ENCODE data around the gene TMEM51.

Gene TMEM51, protein sequence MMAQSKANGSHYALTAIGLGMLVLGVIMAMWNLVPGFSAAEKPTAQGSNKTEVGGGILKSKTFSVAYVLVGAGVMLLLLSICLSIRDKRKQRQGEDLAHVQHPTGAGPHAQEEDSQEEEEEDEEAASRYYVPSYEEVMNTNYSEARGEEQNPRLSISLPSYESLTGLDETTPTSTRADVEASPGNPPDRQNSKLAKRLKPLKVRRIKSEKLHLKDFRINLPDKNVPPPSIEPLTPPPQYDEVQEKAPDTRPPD

DNA sequence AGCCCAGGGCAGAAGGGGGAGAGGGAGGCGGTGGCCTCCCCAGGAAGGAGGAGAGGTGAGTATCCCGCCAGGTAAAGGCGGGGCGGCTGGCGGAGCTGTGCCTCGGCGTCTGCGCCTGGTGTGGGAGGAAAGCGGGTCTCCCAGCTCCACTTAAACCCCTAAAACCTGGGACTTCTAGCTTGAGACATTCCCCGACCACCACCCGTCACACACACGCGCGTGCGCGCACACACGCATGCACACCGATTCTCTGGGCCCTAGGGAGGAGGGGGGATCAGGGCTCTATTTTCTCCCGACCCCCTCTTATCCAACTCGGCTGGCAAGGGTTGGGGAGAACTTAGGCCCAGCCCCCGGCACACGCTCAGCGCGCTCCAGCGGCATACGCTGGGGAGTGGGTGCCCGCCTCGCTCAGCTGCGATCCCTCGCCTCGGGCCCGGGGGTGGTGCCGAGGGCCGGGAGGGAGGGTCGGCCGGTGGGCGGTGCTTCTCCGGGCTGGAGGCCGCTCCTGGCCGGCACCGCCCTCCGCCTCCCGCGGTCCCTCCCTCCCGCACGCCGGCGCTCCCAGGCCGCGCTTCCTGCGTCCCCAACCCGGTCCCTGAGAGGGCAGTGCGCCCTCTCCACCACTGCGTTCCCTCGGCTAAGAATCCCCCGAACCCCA is at the start of gene TMEM51:
Gene TMEM51 (plus strand): TSS at position 564 of the 658 bp plus-strand sequence. CDS start 61,341 bp downstream, outside the sequence.
- DNase-seq: no peak

DNA sequence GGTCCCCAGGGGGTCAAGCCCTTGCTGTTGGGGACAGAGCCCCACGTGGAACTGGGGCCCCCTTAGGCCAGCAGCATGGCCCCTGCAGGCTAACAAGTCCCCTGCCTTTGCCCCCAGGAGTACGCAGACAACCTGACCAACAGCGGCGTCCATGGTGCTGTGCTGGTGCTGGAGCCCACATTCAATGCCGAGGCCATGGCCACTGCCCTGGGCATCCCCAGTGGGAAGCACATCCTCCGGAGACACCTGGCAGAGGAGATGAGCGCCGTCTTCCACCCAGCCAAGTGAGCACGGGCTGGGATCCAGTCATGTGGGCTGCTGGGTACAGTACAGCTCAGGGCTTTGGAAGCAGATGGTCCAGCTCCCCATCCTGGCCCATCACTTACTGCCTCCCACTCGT is 49.6 kb upstream of the TMEM51 start:
- no peak for DNase-seq

DNA sequence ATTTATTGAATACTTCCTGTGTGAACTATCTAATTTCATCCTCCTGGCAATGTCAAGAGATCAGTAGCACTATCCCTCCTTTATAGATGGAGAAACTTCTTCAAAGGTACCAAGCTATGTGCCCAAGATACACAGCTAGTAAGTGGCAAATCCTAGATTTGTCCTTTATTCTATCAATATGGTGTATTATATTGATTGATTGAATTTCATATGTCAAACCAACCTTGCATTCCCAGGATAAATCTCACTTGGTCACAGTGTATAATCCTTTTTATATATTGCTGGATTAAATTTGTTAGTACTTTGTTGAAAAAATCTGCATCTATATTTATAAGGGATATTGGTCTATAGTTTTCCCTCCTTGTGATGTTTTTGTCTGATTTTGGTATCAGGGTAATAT is 48.8 kb upstream of the TMEM51 start:
- DNase-seq: no peak

DNA sequence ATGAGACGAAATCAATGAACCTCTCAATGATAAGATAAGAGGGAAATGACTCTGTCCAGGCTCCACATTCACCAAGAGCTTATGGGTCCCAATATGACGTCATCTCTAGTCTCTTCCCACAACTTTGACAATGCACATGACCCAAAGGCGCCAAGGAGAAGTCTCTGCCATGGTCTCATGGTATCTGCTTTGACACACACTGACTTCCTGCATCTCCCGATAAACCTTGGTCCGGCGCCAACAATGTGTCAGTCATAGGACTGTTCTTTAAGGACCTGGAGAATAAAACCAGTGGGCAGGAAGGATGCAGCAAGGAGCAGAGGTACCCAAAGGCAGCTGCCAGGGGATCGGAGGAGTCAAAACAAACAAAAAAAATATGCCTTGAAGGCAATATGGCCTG is 46.9 kb upstream of the TMEM51 start:
- no peak for DNase-seq

DNA sequence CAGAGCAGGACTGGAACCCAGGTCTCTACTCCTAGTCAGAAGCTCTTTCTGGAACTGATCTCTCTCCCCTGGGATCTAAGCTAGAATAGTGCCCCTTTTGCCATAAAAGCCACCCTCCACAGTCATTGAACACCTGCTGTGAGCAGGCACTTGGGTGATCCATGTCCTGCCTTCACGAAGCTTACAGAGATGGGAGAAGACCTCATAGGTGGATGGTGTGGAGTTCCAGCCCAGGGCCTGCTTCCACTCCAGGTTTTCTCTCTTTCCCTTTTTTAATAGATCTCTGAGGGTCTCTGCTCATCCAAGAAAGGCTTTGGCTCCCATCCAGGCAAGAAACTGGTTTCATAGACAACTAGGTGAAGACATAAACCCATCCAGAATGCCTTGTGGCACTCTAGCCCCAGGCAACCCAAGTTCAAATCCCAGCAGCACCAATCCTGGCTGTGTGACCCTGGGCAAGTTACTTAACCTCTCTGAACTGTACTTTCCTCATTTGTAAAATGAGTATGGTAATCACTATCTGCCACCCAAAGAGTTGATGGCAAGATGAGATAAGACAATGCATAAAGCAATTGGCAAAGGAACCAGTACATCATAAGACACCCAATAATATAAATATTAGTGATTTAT is 46.4 kb upstream of the TMEM51 start:
- no peak for DNase-seq

DNA sequence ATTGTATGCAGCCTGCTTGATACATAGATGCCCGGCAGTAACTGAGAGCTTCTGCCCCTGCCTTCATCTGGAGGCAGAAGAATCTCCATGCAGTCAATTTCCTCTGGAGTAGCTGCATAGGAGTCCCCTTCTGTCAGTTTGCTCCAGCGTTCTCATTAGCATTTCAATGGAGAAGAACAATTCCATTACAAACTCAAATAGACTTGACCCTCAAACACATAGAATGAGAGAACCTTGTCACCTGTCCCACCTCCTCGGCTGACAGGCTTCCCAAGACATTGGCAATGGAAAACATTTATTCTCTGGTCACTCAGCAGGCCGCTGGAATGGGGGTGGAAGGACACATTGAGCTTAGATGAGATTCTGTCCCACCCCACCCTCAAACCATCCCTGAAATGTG is 45.6 kb upstream of the TMEM51 start:
- no peak for DNase-seq

DNA sequence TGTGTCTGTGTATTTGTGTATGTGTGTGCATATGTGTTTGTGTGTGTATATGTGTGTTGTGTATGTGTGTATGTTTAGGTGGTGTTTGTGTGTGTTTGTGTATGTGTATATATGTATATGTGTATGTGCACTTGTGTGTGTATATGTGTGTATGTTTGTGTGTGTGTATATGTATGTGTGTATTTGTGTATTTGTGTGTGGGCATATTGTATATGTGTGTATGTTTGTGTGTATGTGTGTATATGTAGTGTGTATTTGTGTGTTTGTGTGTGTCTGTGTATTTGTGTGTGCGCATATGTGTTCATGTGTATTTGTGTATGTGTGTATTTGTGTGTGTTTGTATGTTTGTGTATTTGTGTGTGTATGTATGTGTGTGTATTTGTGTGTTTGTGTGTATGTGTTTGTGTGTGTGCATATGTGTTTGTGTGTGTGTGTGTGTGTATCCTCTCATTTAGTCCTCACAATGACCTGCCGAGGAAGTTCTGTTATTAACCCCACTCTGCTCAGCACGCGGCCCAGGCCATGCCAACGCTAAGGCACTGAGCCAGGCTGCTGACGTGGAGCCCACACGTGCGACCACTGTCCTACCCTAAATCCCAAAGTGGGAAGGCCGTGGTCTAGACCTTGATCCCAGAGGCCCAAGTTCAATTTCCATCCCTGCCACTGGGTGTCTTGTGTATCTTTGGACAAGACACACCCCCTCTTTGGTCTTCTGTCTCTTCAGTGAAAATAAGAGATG is 43.2 kb upstream of the TMEM51 start:
- no peak for DNase-seq

DNA sequence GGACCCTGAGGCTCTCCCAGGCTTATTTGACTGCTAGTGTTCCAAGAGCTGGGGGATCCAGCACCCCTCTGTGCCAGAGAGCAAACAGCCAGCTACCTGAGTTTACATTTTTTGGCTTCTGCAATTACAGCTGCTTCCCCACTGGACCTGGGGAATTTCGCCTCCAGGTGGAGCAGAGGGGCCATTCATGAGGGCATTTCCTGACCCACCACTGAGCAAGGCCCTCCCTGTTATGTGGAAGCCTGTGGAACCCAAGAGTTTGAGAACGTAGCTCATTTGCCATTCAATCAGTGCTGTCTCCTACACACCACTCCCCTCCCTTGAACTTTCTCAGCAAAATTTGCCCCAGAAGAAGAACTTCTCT is 42.7 kb upstream of the TMEM51 start:
- no peak for DNase-seq

DNA sequence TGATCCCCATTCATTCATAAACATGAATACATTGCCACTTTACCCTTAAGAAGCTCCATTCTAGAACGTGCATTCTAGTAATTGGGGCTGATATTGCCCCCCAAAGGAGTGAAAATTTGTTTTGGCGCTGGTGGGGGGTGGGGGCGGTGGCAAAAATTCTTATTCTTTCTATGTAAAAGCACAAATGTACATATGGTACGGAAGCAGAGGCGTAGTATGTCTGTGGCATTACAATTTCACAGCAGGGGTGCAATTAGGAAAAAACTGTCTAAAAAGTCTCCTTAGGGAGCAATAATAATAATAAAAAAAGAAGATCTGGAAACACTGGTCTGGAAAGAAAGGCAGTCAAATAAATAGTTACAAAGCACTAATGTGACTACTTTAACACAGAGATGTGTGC is 40.4 kb upstream of the TMEM51 start:
- no peak for DNase-seq

DNA sequence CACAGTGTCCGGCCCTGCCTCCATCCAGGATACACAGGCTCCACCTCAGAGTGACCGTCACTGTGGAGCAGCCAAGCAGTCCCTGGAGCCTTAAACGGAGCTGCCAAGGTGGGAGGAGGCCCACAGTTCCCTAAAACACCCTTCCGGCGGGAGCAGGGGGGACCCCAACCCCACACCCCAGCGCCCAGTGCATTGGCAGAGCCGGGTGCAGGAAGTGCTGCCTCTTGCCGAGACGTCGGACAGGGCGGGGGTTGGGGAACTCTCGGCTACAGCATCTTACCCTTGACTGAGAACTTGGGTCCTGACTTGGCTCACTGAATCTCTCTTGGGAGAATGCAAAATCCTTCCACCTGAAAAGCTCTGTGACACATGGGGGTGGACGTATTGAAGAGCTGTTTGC is 38.7 kb upstream of the TMEM51 start:
- DNase-seq: no peak

DNA sequence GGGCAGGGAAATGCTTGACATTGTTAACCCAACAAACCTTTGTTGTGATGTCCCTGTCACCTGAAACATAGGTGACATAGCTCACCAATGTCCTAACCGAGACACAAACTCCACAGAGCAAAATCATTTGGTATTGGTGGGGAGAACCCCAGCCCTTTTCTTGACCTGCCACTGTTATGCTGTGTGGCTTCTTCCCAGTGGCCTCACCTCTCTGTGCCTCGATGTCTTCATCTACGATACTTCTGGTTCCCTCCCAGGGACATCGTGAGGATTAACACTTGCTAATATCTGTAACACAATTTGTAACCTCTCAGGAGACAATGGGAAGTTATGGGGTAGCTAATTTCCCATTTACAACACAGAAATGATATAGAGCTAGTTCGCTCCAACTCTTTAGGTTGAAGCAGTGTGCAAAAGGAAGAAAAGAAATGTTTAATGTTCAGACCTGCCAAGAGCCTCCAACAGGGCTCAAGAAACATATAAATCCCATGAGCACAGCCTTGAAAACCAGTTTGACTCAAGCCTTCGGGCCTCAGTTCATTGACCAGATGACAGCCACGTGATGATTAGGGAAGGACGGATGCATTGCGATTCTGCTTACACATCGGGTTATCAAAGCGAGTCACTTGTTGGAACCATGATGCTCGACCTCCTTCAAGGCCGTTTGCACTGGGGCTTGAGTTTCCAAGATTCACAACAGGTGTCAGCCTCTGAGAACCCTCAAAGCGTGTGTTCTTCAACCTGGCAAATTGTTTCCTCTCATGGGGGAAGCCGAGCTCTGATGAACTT is 37.8 kb upstream of the TMEM51 start:
- no peak for DNase-seq

DNA sequence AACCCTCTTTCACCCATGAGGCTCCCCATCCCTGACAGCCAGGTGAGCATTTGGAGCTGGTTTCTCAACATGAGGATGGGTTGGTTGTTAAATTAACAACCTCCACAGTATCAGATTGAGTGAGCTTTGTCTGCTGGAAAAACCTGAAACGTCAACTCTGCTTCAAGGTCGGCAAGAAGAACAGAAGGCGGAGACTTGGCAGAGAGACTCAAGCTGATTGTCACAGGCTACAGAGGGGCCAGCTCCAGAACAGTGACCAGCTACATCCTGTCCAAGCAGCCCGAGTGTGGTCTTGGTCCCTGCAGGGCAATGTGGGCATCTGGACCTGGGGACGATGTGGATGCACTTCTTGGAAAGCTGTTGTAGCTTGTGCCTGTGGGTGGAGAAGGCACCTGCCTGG is 36.6 kb upstream of the TMEM51 start:
- no peak for DNase-seq

DNA sequence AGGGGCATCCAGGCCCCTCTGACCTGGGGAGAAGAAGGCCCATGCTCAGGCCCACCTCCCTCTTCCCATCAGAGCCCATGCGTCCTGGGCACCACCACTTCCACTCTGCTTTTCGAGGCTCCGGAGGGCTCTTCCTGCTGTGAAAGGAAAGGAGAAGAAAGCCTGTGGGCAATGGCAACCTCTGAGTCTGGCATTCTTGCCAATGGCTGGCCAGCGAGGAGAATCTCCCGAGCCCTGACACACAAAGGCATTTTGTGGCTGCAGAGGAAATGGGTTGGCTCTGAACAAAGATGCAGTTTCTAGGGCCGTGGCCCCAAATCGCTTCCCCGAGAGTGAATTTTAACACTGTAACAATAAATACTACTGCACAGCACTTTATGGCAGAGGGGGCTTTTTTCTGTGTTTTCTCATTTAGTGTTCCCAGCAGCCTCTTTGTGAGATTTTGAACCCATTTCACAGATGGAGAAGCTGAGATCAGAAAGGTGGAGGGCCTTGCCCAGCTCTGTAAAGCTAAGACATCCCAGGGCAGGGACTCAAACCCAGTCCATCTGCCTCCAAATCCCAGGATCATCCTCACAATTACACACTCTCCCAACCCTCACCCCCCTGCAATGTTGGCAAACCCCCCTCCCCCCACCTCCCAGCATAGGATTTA is 35.7 kb upstream of the TMEM51 start:
- DNase-seq: no peak

DNA sequence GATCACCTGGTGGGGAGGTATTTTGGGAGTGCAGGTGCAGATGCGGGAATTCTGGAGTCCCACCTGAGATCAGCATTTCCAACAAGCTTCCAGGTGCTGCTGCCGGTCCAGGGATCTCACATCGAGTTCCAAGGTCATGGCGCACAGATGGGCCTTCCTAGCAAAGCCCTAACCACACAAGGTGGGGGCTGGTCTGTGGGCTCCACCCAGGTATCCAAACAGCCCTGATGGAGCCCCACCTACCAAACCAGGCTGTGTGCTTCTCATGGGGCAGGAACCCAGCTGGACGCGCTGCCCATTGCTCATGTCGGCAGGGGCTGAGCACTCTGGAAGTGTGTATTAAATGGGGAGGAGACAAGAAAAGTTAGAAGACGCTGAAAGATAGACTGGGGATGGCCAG is 35.0 kb upstream of the TMEM51 start:
- DNase-seq: no peak

DNA sequence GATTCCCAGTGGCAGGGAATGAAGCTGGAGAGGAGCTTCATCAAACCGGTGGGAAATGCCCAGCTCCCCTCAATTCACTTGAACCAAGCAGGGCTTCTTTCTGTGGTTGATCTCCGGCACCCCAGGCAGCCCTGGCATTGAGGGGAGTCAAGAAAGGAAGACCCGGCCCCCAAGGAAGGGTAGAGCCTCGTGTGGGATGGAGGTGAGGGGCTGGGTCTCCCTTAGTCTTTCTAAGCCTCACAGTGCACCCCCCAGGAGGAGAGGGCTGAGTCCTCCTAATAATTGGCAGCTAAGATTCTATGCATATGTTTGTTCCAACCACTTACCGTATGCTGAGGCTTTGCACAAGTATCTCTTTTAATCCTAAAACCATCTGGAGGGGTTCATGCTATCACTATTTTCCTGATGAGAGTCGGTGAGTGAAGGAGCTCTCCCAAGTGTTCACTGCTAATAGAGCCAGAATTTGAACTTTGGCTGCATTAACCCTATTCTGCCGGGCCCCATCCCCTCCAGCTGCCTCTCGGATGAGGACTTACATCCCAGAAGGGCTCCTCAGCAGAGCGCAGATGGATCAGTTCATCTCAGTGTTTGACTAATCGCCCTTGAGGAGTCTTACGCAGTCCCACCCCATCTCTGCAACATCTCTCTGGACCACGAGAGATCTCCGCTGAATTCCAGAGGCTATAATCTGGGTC is 33.1 kb upstream of the TMEM51 start:
- no peak for DNase-seq

DNA sequence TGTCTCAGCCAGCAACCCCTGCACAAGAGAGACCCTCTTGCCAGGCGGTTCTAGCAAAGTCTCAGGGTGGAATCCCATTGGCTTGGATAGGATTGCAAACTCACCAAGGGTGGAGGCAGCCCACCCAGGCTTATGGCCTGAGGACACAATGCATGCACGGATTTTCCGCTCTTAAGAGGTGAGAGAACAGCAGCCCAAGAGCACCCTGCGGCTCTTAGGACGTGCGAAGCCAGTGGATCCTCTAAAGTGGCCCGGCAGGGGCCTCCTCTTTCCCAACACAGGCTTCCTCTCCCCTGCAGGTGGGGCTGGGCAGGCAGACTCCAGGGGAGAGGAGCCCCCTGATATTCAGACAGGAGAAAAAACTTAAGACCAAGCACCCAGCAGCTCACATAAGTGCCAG is 31.2 kb upstream of the TMEM51 start:
- DNase-seq: no peak

DNA sequence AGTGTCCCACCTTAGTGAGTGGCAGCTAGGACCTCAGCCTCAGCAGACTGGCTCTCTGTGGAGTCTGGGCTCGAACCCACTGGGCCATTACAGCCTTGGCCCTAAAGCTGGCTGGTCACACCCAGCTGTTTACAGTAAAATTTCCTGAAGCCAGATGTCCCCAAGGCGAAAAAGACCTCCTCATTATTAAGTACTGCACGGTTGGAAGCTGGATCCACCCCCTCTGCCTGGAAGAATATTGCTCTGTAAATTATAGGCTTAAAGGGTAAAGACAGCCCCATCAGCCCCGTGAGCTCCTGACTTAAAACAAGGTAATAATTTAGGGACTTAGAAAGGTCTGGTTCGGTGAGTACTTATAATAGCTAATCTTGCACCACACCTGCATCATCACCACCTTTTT is 30.3 kb upstream of the TMEM51 start:
- DNase-seq: no peak

DNA sequence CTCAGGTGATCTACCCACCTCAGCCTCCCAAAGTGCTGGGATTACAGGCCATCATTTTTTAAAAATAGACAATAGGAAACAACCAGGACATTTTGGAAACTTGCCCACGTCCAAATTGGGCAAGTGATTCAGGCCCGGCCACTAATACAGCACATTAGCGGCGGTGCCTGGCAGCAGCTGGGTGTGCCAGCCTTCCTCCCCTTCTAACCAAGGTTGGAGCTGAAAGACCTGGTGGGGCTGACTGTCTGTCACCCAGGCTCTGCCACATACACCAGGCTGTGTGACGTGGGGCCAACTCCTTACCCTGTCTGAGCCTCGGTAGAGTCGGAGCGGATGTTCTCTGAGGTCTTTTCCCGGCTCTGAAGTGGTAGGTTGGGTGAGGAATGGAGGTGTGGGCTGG is 29.6 kb upstream of the TMEM51 start:
- no peak for DNase-seq

DNA sequence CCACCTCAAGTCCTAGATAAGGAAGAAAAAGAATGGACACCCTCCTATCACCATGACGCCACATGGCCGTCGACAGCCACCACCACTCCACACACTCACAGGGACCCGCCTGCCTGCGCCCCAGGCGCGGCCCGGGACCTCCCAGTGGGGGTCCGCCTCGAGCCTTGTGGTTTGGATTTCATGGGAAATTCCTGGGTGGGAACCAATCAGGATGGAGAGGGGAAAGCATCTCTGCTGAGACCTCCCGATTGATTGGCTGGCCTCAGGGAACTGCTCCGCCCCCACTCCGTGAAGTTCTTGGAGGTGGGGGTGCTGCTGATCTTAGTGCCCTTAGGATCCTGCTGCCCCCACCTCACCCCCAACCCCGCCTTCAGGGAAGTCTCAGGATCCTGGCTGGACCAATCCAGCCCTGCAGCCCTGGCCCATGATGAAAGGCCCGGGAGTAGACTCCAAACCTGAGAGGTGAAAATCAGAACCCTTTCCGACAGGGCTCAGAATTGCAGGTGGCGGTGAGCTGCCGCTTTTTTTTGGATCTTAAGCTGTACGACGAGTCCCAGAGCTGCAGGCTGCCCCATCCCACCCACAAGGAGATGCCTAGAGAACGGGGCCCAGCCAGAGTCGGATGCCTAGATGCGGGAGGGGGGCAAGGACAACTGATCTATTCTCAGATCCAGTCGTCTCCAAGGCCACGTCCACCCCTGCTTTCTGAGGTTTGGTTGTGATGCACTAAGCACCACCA is 29.0 kb upstream of the TMEM51 start:
- no peak for DNase-seq

DNA sequence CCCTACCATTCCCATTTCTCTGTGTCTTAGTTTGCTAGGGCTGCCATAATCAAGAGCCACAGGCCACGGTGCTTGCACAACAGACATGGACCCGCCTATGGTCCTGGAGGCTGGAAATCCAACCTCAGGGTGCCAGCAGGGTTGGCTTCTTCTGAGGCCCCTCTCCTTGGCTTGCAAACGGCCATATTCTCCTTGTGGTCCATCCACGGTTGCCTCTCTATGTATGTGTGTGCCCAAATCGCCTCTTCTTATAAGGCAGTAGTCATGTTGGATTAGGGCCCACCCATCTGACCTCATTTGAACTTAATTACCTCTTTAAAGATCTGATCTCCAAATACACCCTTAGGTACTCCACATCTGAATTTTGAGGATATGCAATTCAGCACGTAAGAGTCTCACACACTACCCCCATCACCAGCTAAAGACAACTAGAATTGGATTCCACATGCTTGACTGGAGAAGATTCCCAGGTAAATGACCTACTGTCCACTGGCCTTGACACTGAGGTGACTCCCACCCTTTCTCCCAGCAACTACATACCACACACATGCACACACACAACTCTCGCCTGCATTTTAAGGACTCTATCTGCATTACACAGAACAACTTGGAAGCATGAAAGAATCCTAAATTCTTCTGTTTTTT is 28.3 kb upstream of the TMEM51 start:
- no peak for DNase-seq

DNA sequence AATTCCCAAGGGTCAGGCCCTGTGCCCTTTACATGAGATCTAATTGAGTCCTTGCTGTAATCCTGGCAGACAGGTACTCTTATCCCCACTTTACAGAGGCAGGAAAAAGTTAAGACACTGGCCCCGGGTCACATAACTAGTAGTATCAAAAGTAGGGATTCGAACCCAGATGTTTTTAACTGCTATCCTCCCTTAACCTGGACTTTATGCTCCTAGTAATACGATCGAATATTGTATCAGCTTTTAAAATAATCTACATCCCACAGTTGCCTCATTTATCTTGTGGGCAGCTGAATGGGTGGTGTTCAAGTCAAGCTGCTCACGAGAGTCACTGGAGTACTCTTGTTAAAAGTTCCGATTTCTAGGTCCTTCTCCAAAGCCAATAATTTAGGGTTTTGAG is 25.5 kb upstream of the TMEM51 start:
- DNase-seq: no peak

All from activated CD4-positive, alpha-beta T cell treated with anti-CD3 and anti-CD28 coated beads for 1 hour (primary cell).